ENCODE data around the gene MYLIP. TPM values are rescaled to one million over a fixed set of nuclear protein-coding genes. Genes with fewer than 3 reads are reported as not detected.

The MYLIP gene
- polyA plus RNA-seq, 3 donors, result 19.9 to 84.0 (median 28.0) TPM

DNA sequence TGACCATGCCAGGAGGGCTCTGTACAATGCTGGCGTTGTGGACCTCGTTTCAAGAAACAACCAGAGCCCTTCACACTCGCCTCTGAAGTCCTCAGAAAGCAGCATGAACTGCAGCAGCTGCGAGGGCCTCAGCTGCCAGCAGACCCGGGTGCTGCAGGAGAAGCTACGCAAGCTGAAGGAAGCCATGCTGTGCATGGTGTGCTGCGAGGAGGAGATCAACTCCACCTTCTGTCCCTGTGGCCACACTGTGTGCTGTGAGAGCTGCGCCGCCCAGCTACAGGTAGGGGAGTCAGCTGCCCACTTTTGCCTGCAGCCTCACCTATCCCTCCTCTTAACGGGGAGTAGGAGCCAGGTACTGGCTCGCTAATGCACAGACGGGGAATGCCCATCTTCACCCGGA, 16.2 kb downstream of the MYLIP start:
- peaks cover 86 to 100% of the 10 kb centered on the region in 2 donors for H3K36me3 ChIP-seq (replicated peaks in 1 of 2; ENCODE audit: control insufficient read depth in 1 of 2, insufficient read depth in 2 of 2, low read length in 2 of 2)
- no peaks in the 10 kb centered on the region for H3K4me1 ChIP-seq (ENCODE audit: control insufficient read depth in 1 of 2, insufficient read depth in 2 of 2, low read length in 2 of 2)
- peaks cover 100% of the 10 kb centered on the region for H4K20me1 ChIP-seq (ENCODE audit: insufficient read depth, low read length)
- 93% methylated on average over 10 of the region's 13 CpGs for WGBS (ENCODE audit: insufficient coverage)
- no peak overlapping the region for H3K4me2 ChIP-seq (replicated peaks; ENCODE audit: extremely low read depth, low read length, poor library complexity, severe bottlenecking)
- H3K79me2 ChIP-seq (ENCODE audit: insufficient read depth, low read length), result peaks cover 74% of the 10 kb centered on the region
- peaks cover 3% of the 10 kb centered on the region for H3K4me1 Mint-ChIP-seq
- no peaks in the 10 kb centered on the region for H3K27me3 ChIP-seq (ENCODE audit: control insufficient read depth in 2 of 2, insufficient read depth in 2 of 2, low read length in 2 of 2)
- no peak for DNase-seq
- no peak overlapping the region for H3K9ac ChIP-seq (ENCODE audit: insufficient read depth, low read length, poor library complexity, severe bottlenecking)
- H2AFZ ChIP-seq (ENCODE audit: insufficient read depth, low read depth, low read length, poor library complexity, severe bottlenecking), result no peak overlapping the region
- peaks cover 0 to 3% (median 0%) of the 10 kb centered on the region in 7 donors for H3K9me3 Mint-ChIP-seq
- no peaks in the 10 kb centered on the region for H3K9me3 ChIP-seq (replicated peaks in 1 of 2; ENCODE audit: control insufficient read depth in 1 of 2, insufficient read depth in 1 of 2, low read length in 2 of 2)
- intact Hi-C loops (cut with micrococcal nuclease), result no loop called here
- TF ChIP-seq, protein P1, sequence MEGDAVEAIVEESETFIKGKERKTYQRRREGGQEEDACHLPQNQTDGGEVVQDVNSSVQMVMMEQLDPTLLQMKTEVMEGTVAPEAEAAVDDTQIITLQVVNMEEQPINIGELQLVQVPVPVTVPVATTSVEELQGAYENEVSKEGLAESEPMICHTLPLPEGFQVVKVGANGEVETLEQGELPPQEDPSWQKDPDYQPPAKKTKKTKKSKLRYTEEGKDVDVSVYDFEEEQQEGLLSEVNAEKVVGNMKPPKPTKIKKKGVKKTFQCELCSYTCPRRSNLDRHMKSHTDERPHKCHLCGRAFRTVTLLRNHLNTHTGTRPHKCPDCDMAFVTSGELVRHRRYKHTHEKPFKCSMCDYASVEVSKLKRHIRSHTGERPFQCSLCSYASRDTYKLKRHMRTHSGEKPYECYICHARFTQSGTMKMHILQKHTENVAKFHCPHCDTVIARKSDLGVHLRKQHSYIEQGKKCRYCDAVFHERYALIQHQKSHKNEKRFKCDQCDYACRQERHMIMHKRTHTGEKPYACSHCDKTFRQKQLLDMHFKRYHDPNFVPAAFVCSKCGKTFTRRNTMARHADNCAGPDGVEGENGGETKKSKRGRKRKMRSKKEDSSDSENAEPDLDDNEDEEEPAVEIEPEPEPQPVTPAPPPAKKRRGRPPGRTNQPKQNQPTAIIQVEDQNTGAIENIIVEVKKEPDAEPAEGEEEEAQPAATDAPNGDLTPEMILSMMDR (IDR thresholded peaks at IDR 0.05), result no peak
- peak overlapping the region in 1 of 7 donors; percentile 24 for H3K27ac Mint-ChIP-seq
- no peak overlapping the region for H3K4me3 Mint-ChIP-seq
- H3K36me3 Mint-ChIP-seq, result peaks cover 90 to 97% of the 10 kb centered on the region in 2 donors
- no peak overlapping the region for H3K4me3 ChIP-seq (replicated peaks in 1 of 3; ENCODE audit: low read depth in 2 of 3, low read length in 3 of 3)
- H3K27ac ChIP-seq (ENCODE audit: low read depth in 1 of 2, low read length in 2 of 2), result no peak overlapping the region
- H3K27me3 Mint-ChIP-seq (ENCODE audit: low read depth in 3 of 3), result no peaks in the 10 kb centered on the region

DNA sequence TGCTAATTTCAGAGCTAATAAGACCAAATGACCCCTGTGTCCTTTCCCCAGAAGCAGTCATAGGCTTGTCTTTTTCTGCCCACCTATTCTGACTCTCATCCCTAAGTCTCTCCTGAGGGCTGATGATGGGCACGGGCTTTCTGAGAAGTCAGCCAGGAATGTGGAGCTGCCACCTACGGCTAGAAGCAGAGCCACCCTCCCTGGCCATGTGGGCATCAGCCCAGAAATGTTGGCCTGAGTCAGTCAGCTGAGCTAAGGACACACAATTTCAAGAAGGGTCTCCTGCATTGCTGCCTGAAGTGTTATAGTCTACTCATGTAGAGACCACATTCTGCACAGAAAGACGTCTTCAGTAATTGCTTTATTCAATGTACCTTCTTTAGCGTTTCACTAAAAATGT, 17.1 kb downstream of the MYLIP start:
- H2AFZ ChIP-seq (ENCODE audit: insufficient read depth, low read depth, low read length, poor library complexity, severe bottlenecking), result no peak overlapping the region
- peaks cover 64% of the 10 kb centered on the region for H3K79me2 ChIP-seq (ENCODE audit: insufficient read depth, low read length)
- Mint-ChIP-seq H3K36me3 (peaks cover 90 to 97% of the 10 kb centered on the region in 2 donors), H3K27me3 (ENCODE audit: low read depth in 3 of 3) (no peaks in the 10 kb centered on the region), H3K4me1 (no peaks in the 10 kb centered on the region), H3K9me3 (peaks cover 0 to 3% (median 0%) of the 10 kb centered on the region in 7 donors), H3K4me3 (no peak overlapping the region), H3K27ac (peak overlapping the region in 1 of 7 donors; percentile 26)
- TF ChIP-seq, protein P1 (IDR thresholded peaks at IDR 0.05), result no peak
- H3K9me3 ChIP-seq (replicated peaks in 1 of 2; ENCODE audit: control insufficient read depth in 1 of 2, insufficient read depth in 1 of 2, low read length in 2 of 2), result no peaks in the 10 kb centered on the region
- peaks cover 95% of the 10 kb centered on the region for H4K20me1 ChIP-seq (ENCODE audit: insufficient read depth, low read length)
- DNase-seq, result no peak
- 100% methylated on average over 2 of the region's 4 CpGs for WGBS (ENCODE audit: insufficient coverage)
- peaks cover 89 to 100% of the 10 kb centered on the region in 2 donors for H3K36me3 ChIP-seq (replicated peaks in 1 of 2; ENCODE audit: control insufficient read depth in 1 of 2, insufficient read depth in 2 of 2, low read length in 2 of 2)
- no peak overlapping the region for H3K27ac ChIP-seq (ENCODE audit: low read depth in 1 of 2, low read length in 2 of 2)
- H3K27me3 ChIP-seq (ENCODE audit: control insufficient read depth in 2 of 2, insufficient read depth in 2 of 2, low read length in 2 of 2), result no peaks in the 10 kb centered on the region
- H3K4me1 ChIP-seq (ENCODE audit: control insufficient read depth in 1 of 2, insufficient read depth in 2 of 2, low read length in 2 of 2), result no peaks in the 10 kb centered on the region
- H3K4me2 ChIP-seq (replicated peaks; ENCODE audit: extremely low read depth, low read length, poor library complexity, severe bottlenecking), result no peak overlapping the region
- intact Hi-C loops (cut with micrococcal nuclease), result no loop called here
- H3K4me3 ChIP-seq (replicated peaks in 1 of 3; ENCODE audit: low read depth in 2 of 3, low read length in 3 of 3), result no peak overlapping the region
- no peak overlapping the region for H3K9ac ChIP-seq (ENCODE audit: insufficient read depth, low read length, poor library complexity, severe bottlenecking)
